ENCODE data around the gene ZNF778. TPM values are rescaled to one million over a fixed set of nuclear protein-coding genes. Genes with fewer than 3 reads are reported as not detected.
"Not testable (repeated sequence)": the region's sequence is repeated elsewhere in the genome, so short reads cannot be mapped to it uniquely, and the experiment has no call there.

The ZNF778 gene
- polyA plus RNA-seq, 1 donor: 4.3 TPM

GRCh38 chr16:89230255-89230654, 12.8 kb downstream of the ZNF778 start:
- H3K27me3 ChIP-seq (ENCODE audit: control insufficient read depth, insufficient read depth, low read length): no peaks in the 10 kb centered on the region
- no CpG with 5 or more reads among the region's 14 CpGs for WGBS (ENCODE audit: insufficient coverage, low lambda C conversion rate)
- no peak for DNase-seq
- H3K9me3 ChIP-seq (ENCODE audit: control insufficient read depth, low read depth, low read length): peaks cover 33% of the 10 kb centered on the region
- H3K36me3 ChIP-seq (ENCODE audit: control insufficient read depth, insufficient read depth, low read length): peaks cover 75% of the 10 kb centered on the region
- no peak overlapping the region for H3K27ac ChIP-seq (ENCODE audit: low read length)
- H3K4me3 ChIP-seq (ENCODE audit: low read length): no peak overlapping the region
- H3K4me1 ChIP-seq (ENCODE audit: control insufficient read depth, insufficient read depth, low read length): no peaks in the 10 kb centered on the region

GRCh38 chr16:89232107-89232506, 14.6 kb downstream of the ZNF778 start:
- H3K36me3 ChIP-seq (ENCODE audit: control insufficient read depth, insufficient read depth, low read length): peaks cover 58% of the 10 kb centered on the region
- no peaks in the 10 kb centered on the region for H3K27me3 ChIP-seq (ENCODE audit: control insufficient read depth, insufficient read depth, low read length)
- no peak for DNase-seq
- H3K4me1 ChIP-seq (ENCODE audit: control insufficient read depth, insufficient read depth, low read length): no peaks in the 10 kb centered on the region
- WGBS (ENCODE audit: insufficient coverage, low lambda C conversion rate): no CpG with 5 or more reads among the region's 2 CpGs
- peaks cover 23% of the 10 kb centered on the region for H3K9me3 ChIP-seq (ENCODE audit: control insufficient read depth, low read depth, low read length)
- no peak overlapping the region for H3K4me3 ChIP-seq (ENCODE audit: low read length)
- H3K27ac ChIP-seq (ENCODE audit: low read length): no peak overlapping the region

- Histone ChIP-seq H3K36me3 (ENCODE audit: control insufficient read depth, insufficient read depth, low read length) (peaks cover 42% of the 10 kb centered on the region), H3K27me3 (ENCODE audit: control insufficient read depth, insufficient read depth, low read length) (no peaks in the 10 kb centered on the region), H3K27ac (ENCODE audit: low read length) (no peak overlapping the region), H3K9me3 (ENCODE audit: control insufficient read depth, low read depth, low read length) (peaks cover 13% of the 10 kb centered on the region), H3K4me1 (ENCODE audit: control insufficient read depth, insufficient read depth, low read length) (no peaks in the 10 kb centered on the region), H3K4me3 (ENCODE audit: low read length) (no peak overlapping the region)
- WGBS (ENCODE audit: insufficient coverage, low lambda C conversion rate): 100% methylated on average over 2 of the region's 16 CpGs
- DNase-seq: no peak
Observed at GRCh38 chr16:89233678-89234490, 16.4 kb downstream of the ZNF778 start.

GRCh38 chr16:89237733-89238132, 20.2 kb downstream of the ZNF778 start:
- Histone ChIP-seq H3K36me3 (ENCODE audit: control insufficient read depth, insufficient read depth, low read length) (peaks cover 12% of the 10 kb centered on the region), H3K27ac (ENCODE audit: low read length) (no peak overlapping the region), H3K4me1 (ENCODE audit: control insufficient read depth, insufficient read depth, low read length) (peaks cover 5% of the 10 kb centered on the region), H3K27me3 (ENCODE audit: control insufficient read depth, insufficient read depth, low read length) (no peaks in the 10 kb centered on the region), H3K4me3 (ENCODE audit: low read length) (no peak overlapping the region), H3K9me3 (ENCODE audit: control insufficient read depth, low read depth, low read length) (no peaks in the 10 kb centered on the region)
- 100% methylated on average over 2 of the region's 3 CpGs for WGBS (ENCODE audit: insufficient coverage, low lambda C conversion rate)
- no peak for DNase-seq

GRCh38 chr16:89241187-89242007, 23.9 kb downstream of the ZNF778 start:
- WGBS (ENCODE audit: insufficient coverage, low lambda C conversion rate): no CpG with 5 or more reads among the region's 39 CpGs
- no peaks in the 10 kb centered on the region for H3K9me3 ChIP-seq (ENCODE audit: control insufficient read depth, low read depth, low read length)
- H3K36me3 ChIP-seq (ENCODE audit: control insufficient read depth, insufficient read depth, low read length): no peaks in the 10 kb centered on the region
- peak; percentile 77 to 91 for DNase-seq
- H3K27ac ChIP-seq (ENCODE audit: low read length): peak overlapping the region; percentile 97
- H3K27me3 ChIP-seq (ENCODE audit: control insufficient read depth, insufficient read depth, low read length): no peaks in the 10 kb centered on the region
- peak overlapping the region; percentile 95 for H3K4me3 ChIP-seq (ENCODE audit: low read length)
- peaks cover 6% of the 10 kb centered on the region for H3K4me1 ChIP-seq (ENCODE audit: control insufficient read depth, insufficient read depth, low read length)

GRCh38 chr16:89242795-89243200, 25.3 kb downstream of the ZNF778 start:
- Histone ChIP-seq H3K36me3 (ENCODE audit: control insufficient read depth, insufficient read depth, low read length) (no peaks in the 10 kb centered on the region), H3K9me3 (ENCODE audit: control insufficient read depth, low read depth, low read length) (no peaks in the 10 kb centered on the region), H3K27me3 (ENCODE audit: control insufficient read depth, insufficient read depth, low read length) (peaks cover 2% of the 10 kb centered on the region), H3K4me3 (ENCODE audit: low read length) (no peak overlapping the region), H3K27ac (ENCODE audit: low read length) (no peak overlapping the region), H3K4me1 (ENCODE audit: control insufficient read depth, insufficient read depth, low read length) (peaks cover 10% of the 10 kb centered on the region)
- no peak for DNase-seq
- no CpG with 5 or more reads among the region's 12 CpGs for WGBS (ENCODE audit: insufficient coverage, low lambda C conversion rate)

- Histone ChIP-seq H3K27me3 (ENCODE audit: control insufficient read depth, insufficient read depth, low read length) (peaks cover 2% of the 10 kb centered on the region), H3K4me1 (ENCODE audit: control insufficient read depth, insufficient read depth, low read length) (peaks cover 10% of the 10 kb centered on the region), H3K27ac (ENCODE audit: low read length) (no peak overlapping the region), H3K9me3 (ENCODE audit: control insufficient read depth, low read depth, low read length) (peaks cover 5% of the 10 kb centered on the region), H3K4me3 (ENCODE audit: low read length) (no peak overlapping the region), H3K36me3 (ENCODE audit: control insufficient read depth, insufficient read depth, low read length) (no peaks in the 10 kb centered on the region)
- WGBS (ENCODE audit: insufficient coverage, low lambda C conversion rate): no CpG with 5 or more reads among the region's 5 CpGs
- no peak for DNase-seq
Observed at GRCh38 chr16:89243664-89244063, 26.2 kb downstream of the ZNF778 start.

- H3K36me3 ChIP-seq (ENCODE audit: control insufficient read depth, insufficient read depth, low read length); H3K27ac ChIP-seq (ENCODE audit: low read length); H3K9me3 ChIP-seq (ENCODE audit: control insufficient read depth, low read depth, low read length); DNase-seq; H3K4me1 ChIP-seq (ENCODE audit: control insufficient read depth, insufficient read depth, low read length); H3K27me3 ChIP-seq (ENCODE audit: control insufficient read depth, insufficient read depth, low read length); H3K4me3 ChIP-seq (ENCODE audit: low read length): not testable (repeated sequence)
- no CpG with 5 or more reads among the region's 13 CpGs for WGBS (ENCODE audit: insufficient coverage, low lambda C conversion rate)
Observed at GRCh38 chr16:89244264-89244663, 26.8 kb downstream of the ZNF778 start.

GRCh38 chr16:89244754-89245153, 27.3 kb downstream of the ZNF778 start:
- Histone ChIP-seq H3K27ac (ENCODE audit: low read length) (no peak overlapping the region), H3K27me3 (ENCODE audit: control insufficient read depth, insufficient read depth, low read length) (peaks cover 2% of the 10 kb centered on the region), H3K4me3 (ENCODE audit: low read length) (no peak overlapping the region), H3K9me3 (ENCODE audit: control insufficient read depth, low read depth, low read length) (peaks cover 10% of the 10 kb centered on the region), H3K36me3 (ENCODE audit: control insufficient read depth, insufficient read depth, low read length) (no peaks in the 10 kb centered on the region), H3K4me1 (ENCODE audit: control insufficient read depth, insufficient read depth, low read length) (peaks cover 10% of the 10 kb centered on the region)
- WGBS (ENCODE audit: insufficient coverage, low lambda C conversion rate): no CpG with 5 or more reads among the region's 12 CpGs
- DNase-seq: no peak

GRCh38 chr16:89246383-89246902, 28.9 kb downstream of the ZNF778 start:
- Histone ChIP-seq H3K36me3 (ENCODE audit: control insufficient read depth, insufficient read depth, low read length) (no peaks in the 10 kb centered on the region), H3K27ac (ENCODE audit: low read length) (no peak overlapping the region), H3K27me3 (ENCODE audit: control insufficient read depth, insufficient read depth, low read length) (peaks cover 2% of the 10 kb centered on the region), H3K4me3 (ENCODE audit: low read length) (peak overlapping the region; percentile 27), H3K4me1 (ENCODE audit: control insufficient read depth, insufficient read depth, low read length) (peaks cover 10% of the 10 kb centered on the region), H3K9me3 (ENCODE audit: control insufficient read depth, low read depth, low read length) (peaks cover 10% of the 10 kb centered on the region)
- no peak for DNase-seq
- no CpG with 5 or more reads among the region's 13 CpGs for WGBS (ENCODE audit: insufficient coverage, low lambda C conversion rate)
